BJ (cell line): ENCODE measurements around the gene TBC1D20. TPM values are rescaled to one million over a fixed set of nuclear protein-coding genes. Genes with fewer than 3 reads are reported as not detected.

ENCODE experiments used
- CTCF ChIA-PET: fragments of 350-600 bp; formaldehyde crosslinking; extraction: SDS; loops from one replicate; lab custom pipeline; 2021; ENCODE audit warnings: antibody characterized with exemption, inconsistent platforms; lab: Yijun Ruan, JAX
- POLR2A ChIA-PET: fragments of 300-600 bp; sonication (Branson Sonifier 250); formaldehyde crosslinking; extraction: SDS; loops from one replicate; lab custom pipeline; 2021; ENCODE audit warnings: antibody characterized with exemption; lab: Charles Lee
- DNase-seq: peaks from one replicate; pipeline ENCODE4 v3.0.0-alpha.2; 2011; ENCODE audit warnings: low read depth
- H3K27me3 ChIP-seq: 2 replicates; pipeline ENCODE4 v1.6.0; 2011; ENCODE audit warnings: low read length; ENCODE audit not compliant: control insufficient read depth, insufficient read depth
- H3K36me3 ChIP-seq: 2 replicates; pipeline ENCODE4 v1.5.1; 2011; ENCODE audit warnings: low read length; ENCODE audit not compliant: control insufficient read depth, insufficient read depth
- H3K4me3 ChIP-seq: 2 replicates; pipeline ENCODE4 v1.5.1; 2011; ENCODE audit warnings: low read depth, mild to moderate bottlenecking, control low read depth, low read length
- polyA plus RNA-seq: library from polyadenylated mRNA; depleted of rRNA; stranded (reverse); fragments of >200 nt; gene quantifications from 2 replicates; pipeline ENCODE4 v1.2.3, GENCODE V29; 2011
- TF ChIP-seq, protein P1 (sequence below): IDR thresholded peaks from 2 replicates; pipeline ENCODE4 v1.5.1; 2011; ENCODE audit warnings: low read depth, mild to moderate bottlenecking, control low read depth, inconsistent platforms, low read length, moderate library complexity; ENCODE audit not compliant: insufficient read depth

TBC1D20 gene
- polyA plus RNA-seq, 1 experiment = 63.7 TPM

DNA sequence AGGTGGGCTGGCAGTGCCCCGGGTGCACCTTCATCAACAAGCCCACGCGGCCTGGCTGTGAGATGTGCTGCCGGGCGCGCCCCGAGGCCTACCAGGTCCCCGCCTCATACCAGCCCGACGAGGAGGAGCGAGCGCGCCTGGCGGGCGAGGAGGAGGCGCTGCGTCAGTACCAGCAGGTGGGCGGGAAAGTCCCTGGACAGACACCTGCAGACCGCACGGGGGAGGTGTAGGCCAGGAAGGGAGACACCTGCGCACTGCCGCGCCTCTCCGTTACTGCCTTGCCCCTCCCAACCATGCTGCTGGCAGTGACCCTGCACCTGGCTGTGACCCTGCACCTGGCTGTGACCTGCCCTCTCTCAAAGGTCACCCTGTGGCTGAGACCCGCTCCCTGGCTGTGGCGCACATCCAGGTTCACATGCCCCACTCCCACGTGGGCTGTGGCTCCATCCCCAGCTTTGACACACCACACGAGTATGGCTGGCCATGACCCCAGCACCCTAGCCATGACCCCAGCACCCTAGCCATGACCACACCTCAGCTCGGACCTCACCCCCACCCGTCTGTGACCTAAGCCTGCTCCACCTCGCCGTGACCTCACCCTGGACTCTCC lies 42.7 kb downstream of the TBC1D20 start:
- no peak overlapping the region for H3K4me3 ChIP-seq
- ChIA-PET POLR2A (interaction anchor here (0.5 kb wide), 1 partner anchor 57 kb away, joined by 7 read pairs; no protein-coding TSS in a partner anchor), CTCF (interaction anchor here (1.1 to 1.2 kb wide), 2 partner anchors 12 to 153 kb away, joined by 3 read pairs; no protein-coding TSS in a partner anchor)
- H3K36me3 ChIP-seq = peaks cover 42% of the 10 kb centered on the region
- TF ChIP-seq, protein P1, sequence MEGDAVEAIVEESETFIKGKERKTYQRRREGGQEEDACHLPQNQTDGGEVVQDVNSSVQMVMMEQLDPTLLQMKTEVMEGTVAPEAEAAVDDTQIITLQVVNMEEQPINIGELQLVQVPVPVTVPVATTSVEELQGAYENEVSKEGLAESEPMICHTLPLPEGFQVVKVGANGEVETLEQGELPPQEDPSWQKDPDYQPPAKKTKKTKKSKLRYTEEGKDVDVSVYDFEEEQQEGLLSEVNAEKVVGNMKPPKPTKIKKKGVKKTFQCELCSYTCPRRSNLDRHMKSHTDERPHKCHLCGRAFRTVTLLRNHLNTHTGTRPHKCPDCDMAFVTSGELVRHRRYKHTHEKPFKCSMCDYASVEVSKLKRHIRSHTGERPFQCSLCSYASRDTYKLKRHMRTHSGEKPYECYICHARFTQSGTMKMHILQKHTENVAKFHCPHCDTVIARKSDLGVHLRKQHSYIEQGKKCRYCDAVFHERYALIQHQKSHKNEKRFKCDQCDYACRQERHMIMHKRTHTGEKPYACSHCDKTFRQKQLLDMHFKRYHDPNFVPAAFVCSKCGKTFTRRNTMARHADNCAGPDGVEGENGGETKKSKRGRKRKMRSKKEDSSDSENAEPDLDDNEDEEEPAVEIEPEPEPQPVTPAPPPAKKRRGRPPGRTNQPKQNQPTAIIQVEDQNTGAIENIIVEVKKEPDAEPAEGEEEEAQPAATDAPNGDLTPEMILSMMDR = no peak
- no peaks in the 10 kb centered on the region for H3K27me3 ChIP-seq
- no peak for DNase-seq

DNA sequence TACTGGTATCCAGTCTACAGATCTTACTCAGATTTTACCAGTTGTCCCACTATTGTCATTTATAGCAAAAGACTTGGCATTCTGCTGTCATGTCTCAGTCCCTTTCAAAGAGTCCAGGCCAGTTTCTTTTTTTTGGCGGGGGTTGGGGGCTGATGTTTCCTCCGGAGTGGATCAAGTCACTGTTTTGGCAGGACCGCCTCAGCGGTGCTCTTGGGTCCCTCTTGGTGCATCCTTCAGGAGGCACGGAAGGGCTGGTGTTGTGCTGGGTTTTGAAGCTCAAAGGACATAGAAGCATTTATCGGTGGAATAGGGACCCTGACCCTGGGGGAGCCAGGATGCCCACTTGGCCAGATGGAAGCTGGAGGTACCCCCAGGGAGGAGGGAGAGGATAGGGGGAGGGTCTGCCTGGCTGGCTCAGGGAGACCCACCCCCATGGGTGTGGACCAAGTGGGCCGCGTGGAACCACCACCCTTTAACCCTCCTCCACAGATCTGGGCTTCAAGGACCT lies 43.4 kb downstream of the TBC1D20 start:
- Histone ChIP-seq H3K4me3 (no peak overlapping the region), H3K36me3 (peaks cover 40% of the 10 kb centered on the region), H3K27me3 (no peaks in the 10 kb centered on the region)
- DNase-seq = no peak
- POLR2A ChIA-PET = no interaction called here
- TF ChIP-seq, protein P1 = no peak
- CTCF ChIA-PET = interaction anchor here (1.1 kb wide), 1 partner anchor 152 kb away, joined by 3 read pairs; no protein-coding TSS in a partner anchor

DNA sequence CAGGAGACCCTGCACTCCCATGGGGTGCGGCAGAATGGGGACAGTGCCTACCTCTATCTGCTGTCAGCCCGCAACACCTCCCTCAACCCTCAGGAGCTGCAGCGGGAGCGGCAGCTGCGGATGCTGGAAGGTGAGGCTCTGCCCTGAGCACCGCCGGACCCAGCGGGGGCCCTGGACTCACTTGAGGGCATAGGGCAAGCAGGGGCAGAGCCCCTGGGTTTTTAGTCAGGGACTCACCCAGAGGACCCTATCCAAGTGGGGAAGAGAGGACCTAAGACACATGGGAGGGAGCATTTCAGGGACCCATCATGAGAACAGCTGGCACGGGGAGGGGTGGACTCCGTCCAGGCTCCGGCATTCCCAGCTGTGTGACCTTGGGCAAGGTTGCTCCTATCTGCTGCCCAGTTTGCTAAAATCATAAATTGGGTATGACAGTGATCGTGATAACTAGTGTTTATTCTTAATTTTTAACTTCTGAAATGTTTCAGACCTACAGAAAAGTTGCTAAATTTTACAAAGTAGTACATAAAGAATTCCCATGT lies 44.5 kb downstream of the TBC1D20 start:
- DNase-seq = no peak
- TF ChIP-seq, protein P1 = no peak
- CTCF ChIA-PET = no interaction called here
- H3K4me3 ChIP-seq = no peak overlapping the region
- H3K36me3 ChIP-seq = peaks cover 38% of the 10 kb centered on the region
- no peaks in the 10 kb centered on the region for H3K27me3 ChIP-seq
- POLR2A ChIA-PET = no interaction called here

DNA sequence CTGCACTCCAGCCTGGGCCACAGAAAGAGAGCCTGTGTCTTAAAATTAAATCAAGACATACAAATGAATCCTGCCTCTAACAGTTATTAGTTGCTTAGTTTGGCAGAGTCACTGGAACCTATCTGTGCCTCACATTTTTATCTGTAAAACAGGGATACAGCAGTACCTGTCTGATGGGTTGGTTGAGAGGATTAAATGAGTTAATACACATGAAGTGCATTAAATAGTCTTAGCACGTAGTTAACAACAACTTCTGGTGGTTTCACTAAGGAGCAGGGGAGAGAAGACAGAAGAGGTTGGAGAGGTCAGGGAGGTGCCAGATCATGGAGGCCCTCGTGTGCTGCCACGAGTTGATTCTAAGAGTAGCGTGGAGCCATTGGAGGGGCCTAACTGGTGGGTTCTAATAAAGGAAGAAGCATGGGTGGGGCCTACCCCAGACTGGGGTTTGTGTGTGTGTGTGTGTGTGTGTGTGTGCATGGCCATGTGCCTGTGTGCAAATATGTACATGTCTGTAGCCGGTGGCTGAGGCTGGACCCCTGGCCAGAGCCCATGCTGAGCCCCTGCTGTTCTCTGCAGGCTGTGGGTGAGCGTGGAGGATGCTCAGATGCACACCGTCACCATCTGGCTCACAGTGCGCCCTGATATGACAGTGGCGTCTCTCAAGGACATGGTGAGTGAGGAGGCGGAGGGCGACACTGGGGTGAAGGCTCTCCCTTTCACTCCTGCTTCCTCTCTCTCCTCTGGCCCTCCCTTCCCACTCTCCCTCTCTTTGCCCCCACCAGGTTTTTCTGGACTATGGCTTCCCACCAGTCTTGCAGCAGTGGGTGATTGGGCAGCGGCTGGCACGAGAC lies 45.2 kb downstream of the TBC1D20 start:
- Histone ChIP-seq H3K27me3 (no peaks in the 10 kb centered on the region), H3K4me3 (no peak overlapping the region), H3K36me3 (peaks cover 36% of the 10 kb centered on the region)
- ChIA-PET CTCF (no interaction called here), POLR2A (no interaction called here)
- DNase-seq = no peak
- TF ChIP-seq, protein P1 = no peak
